Brain pericyte (primary cell): Measurements from ENCODE around the gene LRRN2.
"Not testable (repeated sequence)": the region's sequence is repeated elsewhere in the genome, so short reads cannot be mapped to it uniquely, and the experiment has no call there.

Experiments used
- DNase-seq: peaks from one replicate; pipeline ENCODE4 v3.0.0-alpha.2; 2012; ENCODE audit warnings: low read depth, low spot score

The LRRN2 gene

DNA sequence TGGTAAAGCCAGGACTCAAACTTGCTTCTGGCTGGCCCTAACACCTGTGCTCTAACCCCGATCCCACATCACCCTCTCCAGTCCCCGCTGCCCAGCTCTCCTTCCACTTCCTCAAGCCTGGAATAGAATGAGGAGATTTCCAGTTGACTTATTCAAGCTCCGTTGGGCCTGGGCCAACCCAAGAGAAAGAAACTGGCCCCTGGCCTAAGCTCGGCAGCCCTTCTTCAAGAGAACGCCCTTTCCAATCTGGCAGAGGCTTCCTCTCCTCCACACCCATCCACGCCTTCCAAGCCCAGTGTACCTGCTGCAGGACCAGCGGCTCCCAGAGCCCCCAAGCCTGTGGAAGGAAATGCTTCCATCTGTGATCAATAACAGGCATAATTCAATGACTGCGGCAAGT lies 51.9 kb downstream of the LRRN2 start:
- no peak for DNase-seq

DNA sequence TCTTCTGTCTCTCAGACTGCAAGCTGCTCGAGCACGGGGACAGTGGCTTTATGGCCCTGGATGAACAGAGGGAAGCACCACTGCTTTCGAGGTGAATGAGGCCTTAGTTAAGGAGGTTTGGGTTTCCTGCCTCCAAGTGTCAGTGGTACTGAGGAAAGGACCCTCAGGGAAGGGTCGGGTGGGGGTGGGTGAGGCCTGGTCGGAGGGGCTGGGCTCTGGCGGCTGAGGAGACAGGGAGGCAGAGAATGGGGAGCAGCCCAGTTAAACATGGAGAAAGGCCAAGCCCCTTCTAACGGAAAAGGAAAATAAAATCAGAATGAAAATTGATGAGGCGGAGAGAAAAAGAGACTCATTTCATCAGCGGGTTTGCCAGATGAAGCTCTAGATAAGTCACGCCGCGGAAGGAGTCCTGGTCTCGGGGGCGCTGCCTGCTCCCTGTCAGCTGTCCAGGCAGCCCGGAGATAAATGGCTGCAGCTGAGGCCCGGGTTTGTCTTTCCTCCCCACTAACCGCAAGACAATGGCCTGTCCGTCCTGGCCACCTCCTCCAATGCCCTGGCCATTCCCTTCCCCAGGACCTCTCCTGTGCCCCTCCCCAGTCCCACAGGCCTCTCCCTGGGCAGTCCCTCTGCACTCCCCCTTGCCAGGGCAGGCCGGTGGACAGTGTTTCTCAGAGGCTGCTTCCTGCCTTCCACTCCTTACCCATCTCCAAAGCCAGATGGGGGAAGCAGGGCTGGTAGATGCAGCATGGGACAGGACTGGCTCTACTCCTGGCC lies 55.2 kb downstream of the LRRN2 start:
- DNase-seq, result no peak

DNA sequence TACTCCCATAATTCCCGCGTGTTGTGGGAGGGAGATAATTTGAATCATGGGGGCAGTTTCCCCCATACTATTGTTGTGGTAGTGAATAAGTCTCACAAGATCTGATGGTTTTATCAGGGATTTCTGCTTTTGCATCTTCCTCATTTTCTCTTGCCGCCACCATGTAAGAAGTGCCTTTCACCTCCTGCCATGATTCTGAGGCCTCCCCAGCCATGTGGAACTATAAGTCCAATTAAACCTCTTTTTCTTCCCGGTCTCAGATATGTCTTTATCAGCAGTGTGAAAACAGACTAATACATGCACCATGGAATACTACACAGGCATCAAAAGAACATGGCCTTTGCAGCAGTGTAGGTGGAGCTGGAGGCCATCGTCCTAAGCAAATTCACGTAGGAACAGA lies 56.1 kb downstream of the LRRN2 start:
- DNase-seq, result not testable (repeated sequence)

DNA sequence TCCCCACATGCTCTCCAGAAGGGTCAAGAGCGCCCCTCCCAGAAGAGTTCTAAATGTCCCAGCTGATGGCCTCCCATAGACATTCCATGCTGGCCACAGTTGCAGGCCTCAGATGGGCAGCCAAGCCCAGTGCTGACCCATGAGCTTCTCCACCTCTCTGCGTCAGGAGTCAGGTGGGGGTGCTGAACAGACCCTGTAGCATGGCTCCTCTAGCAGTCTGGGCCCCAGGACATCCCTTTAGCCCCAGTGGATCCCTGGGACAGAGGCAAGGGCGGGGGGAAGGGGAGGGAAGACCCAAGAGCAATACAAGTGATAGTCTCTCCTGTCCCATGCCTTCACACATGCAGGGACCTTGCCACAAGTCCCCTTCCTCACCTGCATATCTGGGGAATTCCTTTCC lies 56.7 kb downstream of the LRRN2 start:
- no peak for DNase-seq

GRCh38 chr1:204627436-204627835 lies 58.1 kb downstream of the LRRN2 start:
- DNase-seq, result no peak

DNA sequence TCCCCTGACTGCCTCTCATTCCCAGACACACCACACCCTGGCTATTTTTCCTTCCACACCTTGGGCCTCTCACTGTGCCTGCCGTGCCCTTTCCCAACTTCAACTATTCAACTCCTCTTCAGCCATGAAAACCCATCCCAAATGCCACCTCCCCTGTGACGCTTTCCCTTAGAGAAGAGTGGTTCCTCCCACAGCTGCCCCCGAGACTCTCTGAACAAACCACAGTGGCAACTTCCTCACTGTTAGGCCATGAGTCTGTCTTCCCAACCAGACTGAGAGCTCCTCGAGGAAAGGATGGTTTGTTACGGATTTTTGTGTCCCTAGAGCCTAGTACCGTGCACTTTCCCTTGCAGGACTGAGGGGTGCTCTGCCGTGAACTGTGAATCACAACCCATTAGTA lies 59.2 kb downstream of the LRRN2 start:
- DNase-seq, result no peak

DNA sequence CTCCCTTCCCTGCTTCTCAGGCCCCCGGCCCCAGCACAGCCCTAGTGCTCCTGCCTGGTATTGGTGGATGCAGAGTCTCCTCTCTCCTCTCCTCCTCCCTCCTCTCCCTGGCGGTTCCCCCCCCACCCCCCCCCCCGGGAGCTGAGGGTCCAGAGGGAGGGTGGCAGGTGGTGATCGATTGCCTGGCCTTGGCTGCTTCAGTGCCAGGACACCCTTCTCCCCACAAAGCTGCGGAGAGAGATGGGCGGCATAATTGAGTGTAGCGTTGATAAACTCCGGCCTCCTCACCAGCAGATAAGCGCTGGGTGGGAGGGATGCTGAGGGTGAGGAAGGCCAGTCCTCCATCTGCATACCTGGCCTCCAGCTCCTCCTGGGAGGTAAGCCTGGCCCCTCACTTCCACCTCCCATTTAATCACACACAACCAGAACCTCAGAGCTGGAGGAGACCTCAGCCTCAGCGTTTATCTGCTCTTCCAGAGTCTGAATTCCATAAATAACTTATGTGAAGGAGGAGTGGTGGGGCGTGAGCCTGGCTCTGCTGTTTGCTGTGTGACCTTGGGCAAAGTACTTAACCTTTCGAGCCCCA lies 60.8 kb downstream of the LRRN2 start:
- DNase-seq, result no peak

DNA sequence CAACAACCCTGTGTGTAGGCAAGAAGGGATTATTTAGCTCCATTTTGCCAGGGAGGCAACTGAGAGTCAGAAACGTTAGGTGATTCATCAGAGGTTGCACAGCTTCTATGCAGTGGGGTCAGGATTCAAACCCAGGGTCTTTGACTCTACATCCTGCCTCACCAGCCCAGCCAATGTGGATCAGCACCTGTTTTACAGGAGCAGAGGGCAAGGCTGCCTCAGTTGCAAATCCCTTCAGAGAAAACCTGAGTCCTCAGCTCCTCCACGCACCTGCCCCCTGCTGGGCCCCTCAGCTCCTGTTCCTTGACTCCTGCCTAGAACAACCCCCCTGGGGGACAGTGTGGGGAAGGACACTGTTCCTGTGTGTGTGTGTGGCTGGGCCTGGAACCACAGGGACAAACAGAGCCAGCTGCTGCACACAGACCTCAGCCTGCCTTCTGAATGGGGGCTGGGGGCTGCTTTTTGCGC lies 61.6 kb downstream of the LRRN2 start:
- no peak for DNase-seq

DNA sequence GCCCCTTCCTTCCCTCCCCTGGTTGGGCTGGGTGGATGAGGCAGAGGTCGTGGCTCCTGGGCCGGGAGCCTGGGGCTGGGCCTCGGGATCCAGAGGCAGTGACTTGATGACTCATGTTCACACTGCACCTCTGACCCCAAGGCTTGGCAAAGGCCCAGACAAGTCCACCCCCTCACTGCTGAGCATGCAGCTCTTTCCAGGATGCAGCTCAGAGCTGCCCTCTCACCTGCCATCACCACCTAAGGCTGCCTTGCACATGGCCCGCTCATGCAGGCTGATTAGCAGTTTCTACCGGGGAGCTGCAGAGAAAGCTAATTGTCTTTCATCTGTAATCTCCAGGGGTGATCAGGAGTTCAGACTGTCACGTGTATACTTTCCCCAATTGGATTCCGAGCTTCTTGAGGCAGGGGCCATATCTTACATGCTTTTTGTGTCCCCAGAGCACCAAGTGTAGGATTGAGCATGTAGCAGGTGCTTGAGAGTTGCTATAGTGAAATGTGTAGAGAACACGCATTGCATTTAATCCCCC lies 62.1 kb downstream of the LRRN2 start:
- no peak for DNase-seq

GRCh38 chr1:204621996-204622395 lies 63.5 kb downstream of the LRRN2 start:
- no peak for DNase-seq

DNA sequence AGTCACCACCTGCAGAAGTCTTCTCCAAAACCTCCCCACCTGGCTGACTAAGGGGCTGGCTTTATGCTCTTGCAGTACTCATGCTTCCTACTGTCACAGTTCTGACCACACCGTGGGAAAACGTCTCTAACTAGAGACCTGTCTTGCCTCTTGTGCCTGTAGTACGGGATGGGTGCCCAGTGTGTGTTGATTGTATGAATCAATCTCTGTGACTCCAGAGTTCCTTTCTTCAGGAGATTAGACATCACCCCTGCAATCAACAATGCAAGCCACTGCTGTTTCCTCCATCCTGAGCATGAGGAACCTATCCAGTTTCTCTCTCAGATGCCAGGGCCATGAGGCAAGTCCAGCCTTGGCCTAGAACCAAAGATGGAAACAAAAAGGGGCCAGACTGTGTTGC lies 64.1 kb downstream of the LRRN2 start:
- DNase-seq, result no peak

DNA sequence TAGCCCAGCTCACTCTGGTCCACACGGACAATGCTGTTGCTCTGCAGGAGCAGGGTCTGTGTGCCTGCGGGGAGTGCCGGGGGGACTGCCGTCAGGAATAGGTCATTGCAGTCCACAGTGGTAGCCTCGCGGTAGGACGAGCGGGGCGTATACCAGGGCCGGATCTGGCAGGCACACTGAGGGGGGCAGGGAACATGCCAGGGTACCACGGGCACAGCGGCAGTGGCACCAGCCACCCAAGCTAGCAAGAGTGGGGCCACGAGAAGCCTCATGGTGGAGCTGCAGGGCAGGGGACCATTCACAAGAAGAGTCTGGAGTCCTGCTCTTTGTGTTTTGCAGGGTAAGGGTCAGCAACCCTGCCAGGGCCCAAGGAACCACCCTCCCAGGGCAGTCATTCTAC lies 65.8 kb downstream of the LRRN2 start:
- no peak for DNase-seq

DNA sequence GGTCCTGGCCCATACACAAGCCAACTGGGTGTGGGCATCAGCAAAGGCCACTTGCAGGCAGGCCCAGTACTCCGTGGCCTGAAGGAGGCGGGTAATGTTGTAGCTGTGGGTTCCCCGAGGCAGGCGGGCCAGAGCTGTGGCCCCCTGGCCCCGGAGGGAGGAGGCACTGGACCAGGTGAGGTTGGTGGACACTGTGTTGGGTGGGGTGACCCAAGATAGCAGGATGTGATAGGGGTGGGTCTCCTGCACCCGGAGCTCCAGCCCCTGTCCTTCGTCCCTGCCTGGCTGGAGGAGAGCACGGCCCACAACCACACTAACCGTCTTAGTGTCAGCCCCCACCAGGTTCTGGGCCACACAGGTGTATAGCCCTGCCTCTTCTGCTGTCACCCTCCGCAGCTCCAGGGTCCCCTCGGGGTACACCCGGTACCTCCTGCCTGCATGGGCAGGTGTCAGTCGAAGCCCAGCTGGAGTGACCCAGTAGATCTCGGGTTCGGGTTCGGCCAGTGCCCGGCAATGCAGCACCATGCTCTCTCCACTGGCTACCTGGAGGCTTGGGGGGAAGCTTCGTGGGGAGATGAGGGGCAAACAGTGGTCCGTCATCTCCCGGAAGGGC lies 67.3 kb downstream of the LRRN2 start:
- no peak for DNase-seq

GRCh38 chr1:204617256-204618147 lies 68.0 kb downstream of the LRRN2 start:
- no peak for DNase-seq

DNA sequence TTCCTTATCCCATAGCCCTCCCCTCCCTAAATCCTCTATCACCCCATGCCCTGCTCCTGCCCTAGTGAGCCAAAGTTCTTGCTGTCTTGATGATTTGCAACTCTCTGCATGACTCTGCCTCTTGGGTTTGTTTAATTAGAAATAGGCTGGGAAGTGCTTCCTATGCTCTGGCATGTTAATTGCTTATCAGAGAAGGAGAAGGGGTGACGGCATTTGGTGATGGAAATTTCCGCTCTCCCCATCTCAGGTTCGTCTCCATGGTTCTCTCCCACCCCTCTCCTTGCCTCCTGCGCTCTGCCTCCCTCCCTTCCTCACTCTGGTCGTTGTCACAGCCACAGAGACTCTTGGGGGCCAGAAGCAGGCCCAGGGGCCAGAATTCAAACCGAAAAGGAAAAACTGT lies 68.9 kb downstream of the LRRN2 start:
- DNase-seq, result no peak

- DNase-seq, result no peak
Observed at GRCh38 chr1:204615881-204616280, 69.7 kb downstream of the LRRN2 start.

- DNase-seq, result no peak
Observed at GRCh38 chr1:204613636-204614035, 71.9 kb downstream of the LRRN2 start.

- DNase-seq, result no peak
Observed at GRCh38 chr1:204612326-204612725, 73.2 kb downstream of the LRRN2 start.

GRCh38 chr1:204611036-204611435 lies 74.5 kb downstream of the LRRN2 start:
- DNase-seq, result no peak

DNA sequence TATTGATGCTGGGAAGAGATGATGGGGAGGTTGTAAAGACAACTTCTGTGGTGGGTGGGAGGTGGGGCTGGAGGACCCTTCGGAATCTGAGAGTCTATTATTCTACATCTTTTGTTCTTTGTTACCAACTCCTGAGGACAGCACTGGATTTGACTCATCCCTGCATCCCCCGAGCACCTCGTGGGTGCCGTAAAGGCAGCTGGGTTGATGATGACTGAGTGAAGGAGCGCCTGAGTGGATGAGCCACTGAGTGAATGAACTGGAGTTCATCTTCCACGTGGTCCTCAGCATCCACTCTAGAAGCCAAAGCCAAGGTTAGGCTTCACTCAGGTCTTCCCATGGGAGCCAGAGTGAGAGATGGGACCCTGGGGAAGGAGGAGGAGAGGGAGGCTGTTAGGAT lies 77.6 kb downstream of the LRRN2 start:
- DNase-seq, result no peak

- DNase-seq, result no peak
Observed at GRCh38 chr1:204605791-204606190, 79.7 kb downstream of the LRRN2 start.
